ENCODE measurements around the gene FANCC.

GRCh38 chr9:95360866-95361265, 43.4 kb upstream of the FANCC start:
- TF ChIP-seq CTCF (conservative IDR thresholded peaks at IDR 0.05 in 1 of 2, IDR thresholded peaks at IDR 0.05 in 1 of 2; ENCODE audit: low read depth in 1 of 2, low read length in 2 of 2), result no peak
- no peak for TF ChIP-seq EZH2 (IDR thresholded peaks at IDR 0.05; ENCODE audit: low read length, missing control alignments)
